Loucy (cell line): ENCODE results near the gene METTL17.

Source experiments
- H2AFZ ChIP-seq: fragments of 200-600 bp; sonication (generic); 2 replicates; pipeline ENCODE4 v1.6.0; 2016; ENCODE audit warnings: antibody characterized with exemption, mild to moderate bottlenecking, low read length, moderate library complexity
- H3F3A ChIP-seq: fragments of 200-600 bp; 2 replicates; pipeline ENCODE4 v1.6.0; 2016; ENCODE audit warnings: antibody characterized with exemption, low read depth, mild to moderate bottlenecking
- H3K27me3 ChIP-seq: fragments of 200-600 bp; sonication (generic); 2 replicates; pipeline ENCODE4 v1.6.1; 2014; ENCODE audit warnings: low read length, mild to moderate bottlenecking; ENCODE audit not compliant: insufficient read depth, poor library complexity, severe bottlenecking
- H3K36me3 ChIP-seq: fragments of 200-600 bp; sonication (generic); 2 replicates; pipeline ENCODE4 v1.6.1; 2016; ENCODE audit warnings: low read length; ENCODE audit not compliant: insufficient read depth
- H3K4me1 ChIP-seq: fragments of 200-600 bp; sonication (generic); 2 replicates; pipeline ENCODE4 v1.5.1; 2014; ENCODE audit warnings: low read length, mild to moderate bottlenecking; ENCODE audit not compliant: insufficient read depth, poor library complexity, severe bottlenecking
- H3K4me2 ChIP-seq: fragments of 200-600 bp; sonication (generic); 2 replicates; pipeline ENCODE4 v1.6.0; 2014; ENCODE audit warnings: antibody characterized with exemption, low read length, low read depth, mild to moderate bottlenecking; ENCODE audit not compliant: poor library complexity, severe bottlenecking
- H3K4me3 ChIP-seq: fragments of 200-600 bp; sonication (generic); 2 replicates; pipeline ENCODE4 v1.5.1; 2014; ENCODE audit warnings: low read length, mild to moderate bottlenecking, mixed read lengths; ENCODE audit not compliant: poor library complexity, severe bottlenecking
- H3K79me2 ChIP-seq: fragments of 200-600 bp; sonication (generic); 2 replicates; pipeline ENCODE4 v1.6.1; 2014; ENCODE audit warnings: low read length; ENCODE audit not compliant: insufficient read depth
- H3K9ac ChIP-seq: fragments of 200-600 bp; sonication (generic); 2 replicates; pipeline ENCODE4 v1.6.0; 2014; ENCODE audit warnings: mild to moderate bottlenecking, low read depth, low read length, moderate library complexity; ENCODE audit not compliant: poor library complexity, severe bottlenecking
- H3K9me2 ChIP-seq: fragments of 200-600 bp; sonication (generic); replicated peaks from 2 replicates; pipeline ENCODE4 v1.6.1; 2016; ENCODE audit warnings: low read depth, low read length, mixed read lengths
- H3K9me3 ChIP-seq: fragments of 200-600 bp; sonication (generic); 2 replicates; pipeline ENCODE4 v1.6.1; 2014; ENCODE audit warnings: mild to moderate bottlenecking, antibody characterized with exemption, low read length, low read depth; ENCODE audit not compliant: insufficient read depth
- H4K20me1 ChIP-seq: fragments of 200-600 bp; sonication (generic); 2 replicates; pipeline ENCODE4 v1.6.0; 2014; ENCODE audit warnings: antibody characterized with exemption, low read length, mild to moderate bottlenecking; ENCODE audit not compliant: insufficient read depth, poor library complexity, severe bottlenecking
- EZH2phosphoT487 ChIP-seq: fragments of 200-600 bp; IDR thresholded peaks from 2 replicates; pipeline ENCODE4 v1.6.1; 2018; ENCODE audit warnings: antibody characterized with exemption, mild to moderate bottlenecking, moderate library complexity, borderline replicate concordance
- TF ChIP-seq, protein P1 (sequence below): fragments of 200-600 bp; sonication (generic); conservative IDR thresholded peaks from 2 replicates; pipeline ENCODE4 v1.5.1; 2014; ENCODE audit warnings: mild to moderate bottlenecking, antibody characterized with exemption, low read length

The METTL17 gene

DNA sequence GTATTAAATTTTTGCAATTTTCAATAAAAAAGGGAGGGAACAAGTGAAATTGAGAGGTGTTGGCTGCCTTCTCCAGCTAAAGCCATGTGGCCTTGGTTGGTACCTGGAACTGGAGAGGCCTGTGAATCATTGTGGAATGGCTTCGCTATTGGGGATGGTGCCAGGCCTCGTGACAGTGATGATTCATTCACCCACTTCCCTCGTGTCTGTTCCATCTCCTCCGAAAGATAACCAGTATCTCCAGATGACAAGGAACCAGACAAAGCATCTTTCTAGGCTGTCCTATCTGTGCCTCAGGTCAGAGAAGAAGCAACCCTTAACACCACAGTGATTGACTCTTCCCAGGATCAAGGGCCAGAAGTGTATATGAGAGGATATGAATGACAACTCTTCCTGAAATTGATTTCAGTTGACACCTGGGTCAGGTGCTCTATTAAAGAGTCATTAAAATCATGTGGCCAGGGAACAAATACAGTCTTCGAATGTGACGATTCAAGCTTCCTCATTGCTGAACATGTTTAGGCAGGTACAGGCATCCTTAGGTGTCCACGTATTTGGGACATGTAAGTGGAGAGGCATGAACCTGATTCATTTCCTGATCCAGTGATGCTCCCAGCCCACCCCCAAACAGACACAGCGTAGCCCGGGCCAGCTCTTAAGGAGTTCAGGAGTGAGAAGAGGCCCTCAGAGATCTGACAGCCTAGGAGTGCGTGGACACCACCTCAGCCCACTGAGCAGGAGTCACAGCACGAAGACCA is 52.1 kb downstream of the METTL17 start, which contains the start of gene RNASE7:
Gene RNASE7, plus strand, starts transcription at position 687 of the 758 bp plus-strand sequence. CDS start 631 bp downstream, outside the sequence.
- Histone ChIP-seq H3K4me2 (peak within 1 kb of the TSS; percentile 66), H2AFZ (no peak within 1 kb of the TSS), H3K9me3 (no peaks in the 10 kb centered on the region), H3K79me2 (no peaks in the 10 kb centered on the region), H3K36me3 (no peaks in the 10 kb centered on the region), H4K20me1 (no peaks in the 10 kb centered on the region), H3K9ac (peak within 1 kb of the TSS; percentile 49), H3K9me2 (no peaks in the 10 kb centered on the region), H3K4me1 (peaks cover 34% of the 10 kb centered on the region), H3F3A (no peaks in the 10 kb centered on the region), H3K27me3 (no peaks in the 10 kb centered on the region), H3K4me3 (no peak within 1 kb of the TSS)
- no peak for TF ChIP-seq EZH2phosphoT487
- TF ChIP-seq, protein P1, sequence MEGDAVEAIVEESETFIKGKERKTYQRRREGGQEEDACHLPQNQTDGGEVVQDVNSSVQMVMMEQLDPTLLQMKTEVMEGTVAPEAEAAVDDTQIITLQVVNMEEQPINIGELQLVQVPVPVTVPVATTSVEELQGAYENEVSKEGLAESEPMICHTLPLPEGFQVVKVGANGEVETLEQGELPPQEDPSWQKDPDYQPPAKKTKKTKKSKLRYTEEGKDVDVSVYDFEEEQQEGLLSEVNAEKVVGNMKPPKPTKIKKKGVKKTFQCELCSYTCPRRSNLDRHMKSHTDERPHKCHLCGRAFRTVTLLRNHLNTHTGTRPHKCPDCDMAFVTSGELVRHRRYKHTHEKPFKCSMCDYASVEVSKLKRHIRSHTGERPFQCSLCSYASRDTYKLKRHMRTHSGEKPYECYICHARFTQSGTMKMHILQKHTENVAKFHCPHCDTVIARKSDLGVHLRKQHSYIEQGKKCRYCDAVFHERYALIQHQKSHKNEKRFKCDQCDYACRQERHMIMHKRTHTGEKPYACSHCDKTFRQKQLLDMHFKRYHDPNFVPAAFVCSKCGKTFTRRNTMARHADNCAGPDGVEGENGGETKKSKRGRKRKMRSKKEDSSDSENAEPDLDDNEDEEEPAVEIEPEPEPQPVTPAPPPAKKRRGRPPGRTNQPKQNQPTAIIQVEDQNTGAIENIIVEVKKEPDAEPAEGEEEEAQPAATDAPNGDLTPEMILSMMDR = no peak

DNA sequence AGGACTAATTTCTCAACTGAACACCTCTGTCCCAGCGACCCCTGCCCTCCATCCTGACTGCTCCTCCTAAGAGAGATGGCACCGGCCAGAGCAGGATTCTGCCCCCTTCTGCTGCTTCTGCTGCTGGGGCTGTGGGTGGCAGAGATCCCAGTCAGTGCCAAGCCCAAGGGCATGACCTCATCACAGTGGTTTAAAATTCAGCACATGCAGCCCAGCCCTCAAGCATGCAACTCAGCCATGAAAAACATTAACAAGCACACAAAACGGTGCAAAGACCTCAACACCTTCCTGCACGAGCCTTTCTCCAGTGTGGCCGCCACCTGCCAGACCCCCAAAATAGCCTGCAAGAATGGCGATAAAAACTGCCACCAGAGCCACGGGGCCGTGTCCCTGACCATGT is 53.1 kb downstream of the METTL17 start:
- peak overlapping the region; percentile 66 for H3K4me2 ChIP-seq
- H4K20me1 ChIP-seq = no peaks in the 10 kb centered on the region
- TF ChIP-seq, protein P1 = no peak
- TF ChIP-seq EZH2phosphoT487 = no peak
- no peak overlapping the region for H2AFZ ChIP-seq
- H3K4me1 ChIP-seq = peaks cover 34% of the 10 kb centered on the region
- H3K36me3 ChIP-seq = no peaks in the 10 kb centered on the region
- H3K9ac ChIP-seq = peak overlapping the region; percentile 40
- no peaks in the 10 kb centered on the region for H3K79me2 ChIP-seq
- H3K9me3 ChIP-seq = no peaks in the 10 kb centered on the region
- H3F3A ChIP-seq = no peaks in the 10 kb centered on the region
- H3K4me3 ChIP-seq = no peak overlapping the region
- H3K27me3 ChIP-seq = no peaks in the 10 kb centered on the region
- no peaks in the 10 kb centered on the region for H3K9me2 ChIP-seq

DNA sequence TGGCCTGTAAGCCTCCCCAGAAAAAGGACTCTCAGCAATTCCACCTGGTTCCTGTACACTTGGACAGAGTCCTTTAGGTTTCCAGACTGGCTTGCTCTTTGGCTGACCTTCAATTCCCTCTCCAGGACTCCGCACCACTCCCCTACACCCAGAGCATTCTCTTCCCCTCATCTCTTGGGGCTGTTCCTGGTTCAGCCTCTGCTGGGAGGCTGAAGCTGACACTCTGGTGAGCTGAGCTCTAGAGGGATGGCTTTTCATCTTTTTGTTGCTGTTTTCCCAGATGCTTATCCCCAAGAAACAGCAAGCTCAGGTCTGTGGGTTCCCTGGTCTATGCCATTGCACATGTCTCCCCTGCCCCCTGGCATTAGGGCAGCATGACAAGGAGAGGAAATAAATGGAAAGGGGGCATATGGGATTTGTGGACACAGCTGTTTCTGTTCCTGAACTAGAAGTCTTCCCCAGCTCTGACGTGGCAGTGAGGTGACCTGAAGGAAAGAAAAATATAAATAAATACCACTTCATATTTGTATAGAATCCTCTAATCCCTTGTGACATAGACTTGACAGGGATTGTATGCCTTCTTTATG is 53.7 kb downstream of the METTL17 start:
- Histone ChIP-seq H3F3A (no peaks in the 10 kb centered on the region), H3K4me2 (peak overlapping the region; percentile 66)

More for the DNA sequence above, 53.7 kb downstream of the METTL17 start:
- Histone ChIP-seq H3K4me1 (peaks cover 34% of the 10 kb centered on the region), H3K9ac (peak overlapping the region; percentile 49), H3K27me3 (no peaks in the 10 kb centered on the region), H3K79me2 (no peaks in the 10 kb centered on the region), H3K9me3 (no peaks in the 10 kb centered on the region), H4K20me1 (no peaks in the 10 kb centered on the region), H2AFZ (no peak overlapping the region), H3K4me3 (peak overlapping the region; percentile 45), H3K36me3 (no peaks in the 10 kb centered on the region), H3K9me2 (no peaks in the 10 kb centered on the region)
- no peak for TF ChIP-seq EZH2phosphoT487
- TF ChIP-seq, protein P1 = no peak
